ENCODE results near the gene CACNA1C.

GRCh38 chr12:2124466-2125023, 71.8 kb downstream of the CACNA1C start:
- no peak for TF ChIP-seq CTCF (IDR thresholded peaks at IDR 0.05 in 2 of 3, conservative IDR thresholded peaks at IDR 0.05 in 1 of 3; ENCODE audit: control insufficient read depth in 2 of 3, extremely low read depth in 1 of 3, insufficient read depth in 1 of 3, low read depth in 3 of 3, low read length in 3 of 3)
- no peak for TF ChIP-seq MEF2A (IDR thresholded peaks at IDR 0.05; ENCODE audit: insufficient read depth, low read depth, low read length)
- TF ChIP-seq REST (IDR thresholded peaks at IDR 0.05; ENCODE audit: low read depth, low read length) = no peak

Data from GM12878 (cell line).